ENCODE data around the gene R3HDM4.
"Not testable (repeated sequence)": the region's sequence is repeated elsewhere in the genome, so short reads cannot be mapped to it uniquely, and the experiment has no call there.

R3HDM4 gene

GRCh38 chr19:897442-898039 is 15.5 kb downstream of the R3HDM4 start:
- TF ChIP-seq CTCF (IDR thresholded peaks at IDR 0.05; ENCODE audit: control insufficient read depth, insufficient read depth, low read depth, low read length, missing control alignments), result peak; percentile 9
- DNase-seq (ENCODE audit: low read depth), result no peak
- H3K4me3 ChIP-seq (ENCODE audit: control insufficient read depth, low read depth, low read length), result no peak overlapping the region

- no peak for DNase-seq (ENCODE audit: low read depth)
- H3K4me3 ChIP-seq (ENCODE audit: control insufficient read depth, low read depth, low read length), result no peak overlapping the region
- TF ChIP-seq CTCF (IDR thresholded peaks at IDR 0.05; ENCODE audit: control insufficient read depth, insufficient read depth, low read depth, low read length, missing control alignments), result no peak
Measured at GRCh38 chr19:896999-897398, 16.0 kb downstream of the R3HDM4 start.

GRCh38 chr19:896434-896833 is 16.6 kb downstream of the R3HDM4 start:
- TF ChIP-seq CTCF (IDR thresholded peaks at IDR 0.05; ENCODE audit: control insufficient read depth, insufficient read depth, low read depth, low read length, missing control alignments), result no peak
- no peak for DNase-seq (ENCODE audit: low read depth)
- H3K4me3 ChIP-seq (ENCODE audit: control insufficient read depth, low read depth, low read length), result no peak overlapping the region

- DNase-seq (ENCODE audit: low read depth), result peak; percentile 73
- no peak for TF ChIP-seq CTCF (IDR thresholded peaks at IDR 0.05; ENCODE audit: control insufficient read depth, insufficient read depth, low read depth, low read length, missing control alignments)
- peak within 1 kb of the TSS; percentile 93 for H3K4me3 ChIP-seq (ENCODE audit: control insufficient read depth, low read depth, low read length)
Measured at GRCh38 chr19:892894-893689, 19.9 kb downstream of the R3HDM4 start, which contains the start of the genes MED16 and RNU6-9. Gene MED16, minus strand, starts transcription at chr19:893187. Its CDS starts 2,056 bp downstream, at chr19:891131. Gene RNU6-9, plus strand, starts transcription at chr19:893484.

- no peak for TF ChIP-seq CTCF (IDR thresholded peaks at IDR 0.05; ENCODE audit: control insufficient read depth, insufficient read depth, low read depth, low read length, missing control alignments)
Measured at GRCh38 chr19:892243-892893, 20.7 kb downstream of the R3HDM4 start.

GRCh38 chr19:891421-892200 is 21.4 kb downstream of the R3HDM4 start:
- peak overlapping the region; percentile 93 for H3K4me3 ChIP-seq (ENCODE audit: control insufficient read depth, low read depth, low read length)
- DNase-seq (ENCODE audit: low read depth), result not testable (repeated sequence)

More at GRCh38 chr19:892243-892893, 20.7 kb downstream of the R3HDM4 start:
- peak overlapping the region; percentile 93 for H3K4me3 ChIP-seq (ENCODE audit: control insufficient read depth, low read depth, low read length)
- no peak for DNase-seq (ENCODE audit: low read depth)

Measured in AG09309 (cell line).